Inflammatory macrophage treated with lipopolysaccharide for 4 hours (primary cell): ENCODE results near the gene STAMBPL1.
A peak's percentile ranks its signal among the peaks of the same experiment; 100 is the strongest.

Source experiments
- DNase-seq: peaks from one replicate; pipeline ENCODE4 v3.0.0-alpha.2; 2020

Gene STAMBPL1

GRCh38 chr10:88895250-88895649 is 15.2 kb downstream of the STAMBPL1 start:
- no peak for DNase-seq

DNA sequence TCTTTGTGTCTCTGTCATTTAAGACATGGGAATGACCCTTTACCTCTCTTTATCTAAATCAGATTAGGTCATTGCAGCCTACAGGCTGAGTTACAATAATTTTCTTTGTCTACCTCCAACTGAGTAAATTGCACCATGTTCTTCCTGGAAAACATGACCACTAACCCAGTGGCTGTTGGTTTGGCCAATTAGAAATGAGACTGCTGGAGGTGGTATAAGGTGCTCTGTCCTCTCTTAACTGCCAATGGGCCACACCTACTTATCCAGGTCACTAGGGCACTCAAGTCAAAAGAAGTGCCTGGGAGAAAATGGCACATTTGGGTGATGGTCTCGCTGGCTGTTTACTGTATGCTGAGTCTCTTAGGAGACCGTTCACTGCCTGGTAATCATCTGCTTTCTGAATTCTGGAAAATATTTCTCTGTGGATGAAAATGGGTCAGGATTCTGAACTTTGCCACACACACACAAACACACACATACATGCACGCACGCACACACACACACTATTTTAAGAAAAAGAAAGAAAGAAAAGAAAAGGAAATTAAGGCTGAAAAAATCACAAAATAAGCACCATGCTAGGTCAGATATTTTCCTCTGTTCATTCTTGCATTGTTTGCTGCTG is 16.4 kb downstream of the STAMBPL1 start:
- DNase-seq: no peak

DNA sequence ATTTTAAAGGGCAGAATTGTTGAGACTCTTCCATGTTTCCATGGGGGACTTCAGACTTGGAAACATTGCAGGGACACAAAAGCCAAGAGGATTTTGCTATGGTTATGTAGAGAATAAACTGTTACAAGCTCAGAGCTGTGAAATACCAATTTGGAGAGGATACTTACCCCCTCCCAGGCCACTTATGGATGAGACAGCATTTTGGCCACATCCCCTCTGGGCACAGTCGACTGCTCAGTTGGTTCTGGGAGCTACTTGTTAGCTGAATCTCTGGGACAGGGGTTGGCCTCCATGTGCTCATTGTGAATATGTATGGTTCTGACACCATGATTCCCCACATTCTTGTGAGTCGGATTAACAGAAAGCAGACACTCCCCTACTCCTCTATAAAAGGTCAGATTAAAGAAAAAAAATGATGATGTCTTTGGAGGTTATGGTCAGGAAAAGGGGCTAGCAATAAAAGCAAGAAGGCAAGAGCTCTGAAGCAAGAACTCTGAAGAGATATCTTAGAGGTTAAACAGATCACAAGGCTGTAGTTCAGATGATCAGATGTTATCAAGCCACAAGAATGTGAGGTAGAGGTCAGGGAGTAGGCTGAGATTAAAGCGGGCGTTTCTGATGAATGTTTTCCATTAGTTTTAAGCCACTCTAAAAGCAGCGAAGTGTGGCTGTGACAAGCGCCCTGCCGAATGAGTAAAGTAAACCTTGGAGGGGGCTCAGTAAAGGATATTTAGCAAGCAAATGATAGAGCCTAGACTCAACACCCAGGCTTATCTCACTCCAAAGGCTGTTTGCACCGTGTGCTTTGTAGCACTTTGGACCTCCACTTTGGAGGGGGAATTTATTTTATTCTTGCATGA is 17.2 kb downstream of the STAMBPL1 start:
- no peak for DNase-seq

GRCh38 chr10:88898727-88899126 is 18.7 kb downstream of the STAMBPL1 start:
- DNase-seq: no peak

- no peak for DNase-seq
Measured at GRCh38 chr10:88899886-88900285, 19.8 kb downstream of the STAMBPL1 start.

DNA sequence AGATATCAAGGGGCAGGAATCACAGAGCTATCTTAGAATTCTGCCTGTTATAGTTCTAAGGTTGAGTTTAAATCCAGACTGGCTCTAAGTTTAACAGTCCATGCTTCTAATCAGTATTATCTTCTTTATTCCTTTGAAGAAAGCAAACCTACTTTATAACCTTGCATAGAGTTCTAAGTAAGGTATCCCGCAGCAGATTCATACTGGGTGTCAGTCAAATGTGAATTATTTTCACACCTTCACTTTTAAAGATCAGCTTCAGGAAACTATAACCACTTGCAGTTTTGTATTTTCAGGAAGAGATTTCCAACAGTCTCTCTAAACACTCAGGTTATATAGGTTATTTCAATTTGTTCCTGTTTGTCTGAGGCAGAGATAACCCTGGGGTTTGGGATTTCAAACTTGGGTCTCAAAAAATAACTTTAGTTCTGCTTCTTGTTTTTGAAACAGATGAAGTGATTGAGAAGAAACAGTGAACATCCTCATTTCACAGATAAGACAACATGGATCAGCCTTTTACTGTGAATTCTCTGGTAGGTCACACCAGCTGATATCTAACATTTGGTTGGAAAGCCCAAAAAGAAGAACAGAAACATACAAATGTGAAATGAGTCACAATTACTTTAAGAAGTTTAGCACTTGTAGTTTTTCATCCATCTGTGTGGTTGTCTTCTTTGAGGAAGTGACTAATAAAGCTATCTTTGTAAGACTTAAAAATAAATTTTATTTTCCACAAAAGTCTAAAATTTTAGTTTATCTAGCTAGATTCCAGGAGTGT is 21.4 kb downstream of the STAMBPL1 start:
- DNase-seq: peak; percentile 94

- DNase-seq: no peak
Measured at GRCh38 chr10:88901984-88902789, 22.1 kb downstream of the STAMBPL1 start.

- no peak for DNase-seq
Measured at GRCh38 chr10:88903715-88904114, 23.7 kb downstream of the STAMBPL1 start.

DNA sequence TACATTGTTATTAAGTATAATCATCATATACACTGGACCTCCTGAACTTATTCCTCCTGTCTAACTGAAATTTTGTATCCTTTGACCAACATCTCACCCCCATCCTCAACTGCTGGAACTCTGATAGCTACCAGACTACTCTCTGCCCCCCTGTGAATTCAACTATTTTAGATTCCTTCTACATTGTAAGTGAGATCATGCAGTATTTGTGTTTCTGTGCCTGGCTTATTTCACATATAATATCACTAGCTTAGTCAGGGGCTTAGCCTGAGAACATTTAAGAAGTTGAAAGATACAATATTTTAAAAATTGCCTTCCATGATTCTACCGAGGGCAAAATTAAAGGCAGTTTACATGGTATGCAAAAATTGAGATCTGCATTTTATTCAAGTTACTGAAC is 26.9 kb downstream of the STAMBPL1 start:
- no peak for DNase-seq

DNA sequence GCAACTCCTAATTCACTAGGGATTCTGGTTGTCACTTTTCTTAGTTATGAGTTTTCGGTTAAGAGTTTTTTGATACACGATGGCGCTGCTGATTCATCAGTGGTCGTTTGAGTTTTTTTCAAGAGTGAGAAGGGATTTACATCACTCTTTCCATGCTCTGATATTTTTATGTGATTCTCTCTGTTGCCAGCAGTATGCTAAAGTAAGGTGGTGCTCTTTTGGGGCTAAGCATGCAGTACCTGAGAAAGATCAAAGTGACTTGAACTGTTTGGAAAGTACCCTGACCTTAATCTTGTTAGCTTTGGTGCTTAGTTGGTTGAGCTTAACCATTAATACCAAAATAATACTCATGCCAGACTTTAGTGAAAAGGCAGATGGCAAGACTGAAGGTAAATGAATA is 28.1 kb downstream of the STAMBPL1 start:
- DNase-seq: no peak

- DNase-seq: no peak
Measured at GRCh38 chr10:88911116-88911515, 31.1 kb downstream of the STAMBPL1 start.

GRCh38 chr10:88911851-88912250 is 31.8 kb downstream of the STAMBPL1 start:
- DNase-seq: no peak

DNA sequence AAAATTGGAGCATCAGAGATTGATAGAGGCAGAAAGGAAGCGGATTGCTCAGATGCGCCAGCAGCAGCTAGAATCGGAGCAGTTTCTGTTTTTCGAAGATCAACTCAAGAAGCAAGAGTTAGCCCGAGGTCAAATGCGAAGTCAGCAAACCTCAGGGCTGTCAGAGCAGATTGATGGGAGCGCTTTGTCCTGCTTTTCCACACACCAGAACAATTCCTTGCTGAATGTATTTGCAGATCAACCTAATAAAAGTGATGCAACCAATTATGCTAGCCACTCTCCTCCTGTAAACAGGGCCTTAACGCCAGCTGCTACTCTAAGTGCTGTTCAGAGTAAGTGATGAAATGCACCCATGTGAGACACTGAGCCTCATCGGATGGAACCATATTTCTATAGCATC is 33.1 kb downstream of the STAMBPL1 start:
- no peak for DNase-seq

DNA sequence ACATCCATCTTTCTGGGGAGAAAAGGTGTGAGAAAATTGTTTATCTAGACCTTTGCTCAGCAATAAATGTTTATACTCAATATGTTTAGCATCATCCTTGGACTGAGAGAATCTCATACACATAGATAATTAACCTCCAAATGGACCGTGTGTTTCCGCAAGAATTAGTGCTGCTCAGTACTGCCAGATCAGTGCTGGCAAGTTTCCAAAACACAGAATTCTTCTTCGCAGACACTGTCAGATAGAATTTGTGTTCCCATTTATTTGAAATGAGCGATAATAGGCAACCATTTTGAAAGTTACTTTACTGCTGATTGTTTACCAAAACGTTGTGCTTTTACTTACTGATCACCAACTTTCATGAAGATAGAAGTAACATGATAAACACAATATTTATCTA is 33.7 kb downstream of the STAMBPL1 start:
- no peak for DNase-seq

- no peak for DNase-seq
Measured at GRCh38 chr10:88915781-88916180, 35.7 kb downstream of the STAMBPL1 start.

- no peak for DNase-seq
Measured at GRCh38 chr10:88916231-88916630, 36.2 kb downstream of the STAMBPL1 start.

DNA sequence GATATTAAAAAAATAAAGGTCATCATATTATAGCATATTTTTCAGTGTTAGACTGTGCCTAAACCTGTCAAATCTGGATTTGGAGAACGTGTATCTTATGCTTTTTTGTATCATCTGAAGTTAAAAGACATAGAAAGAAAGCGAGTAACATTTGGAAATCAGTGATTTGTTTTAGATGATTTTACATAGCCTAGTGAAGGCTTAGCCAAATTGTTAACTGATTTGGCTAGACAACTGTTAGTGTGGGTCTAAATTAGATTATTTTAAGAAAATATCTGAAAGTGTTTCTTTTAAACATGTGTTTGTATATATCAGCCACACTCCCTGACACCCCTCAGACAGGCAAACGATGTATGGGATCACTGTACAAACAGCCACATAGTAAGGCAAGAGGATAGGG is 36.9 kb downstream of the STAMBPL1 start:
- no peak for DNase-seq

DNA sequence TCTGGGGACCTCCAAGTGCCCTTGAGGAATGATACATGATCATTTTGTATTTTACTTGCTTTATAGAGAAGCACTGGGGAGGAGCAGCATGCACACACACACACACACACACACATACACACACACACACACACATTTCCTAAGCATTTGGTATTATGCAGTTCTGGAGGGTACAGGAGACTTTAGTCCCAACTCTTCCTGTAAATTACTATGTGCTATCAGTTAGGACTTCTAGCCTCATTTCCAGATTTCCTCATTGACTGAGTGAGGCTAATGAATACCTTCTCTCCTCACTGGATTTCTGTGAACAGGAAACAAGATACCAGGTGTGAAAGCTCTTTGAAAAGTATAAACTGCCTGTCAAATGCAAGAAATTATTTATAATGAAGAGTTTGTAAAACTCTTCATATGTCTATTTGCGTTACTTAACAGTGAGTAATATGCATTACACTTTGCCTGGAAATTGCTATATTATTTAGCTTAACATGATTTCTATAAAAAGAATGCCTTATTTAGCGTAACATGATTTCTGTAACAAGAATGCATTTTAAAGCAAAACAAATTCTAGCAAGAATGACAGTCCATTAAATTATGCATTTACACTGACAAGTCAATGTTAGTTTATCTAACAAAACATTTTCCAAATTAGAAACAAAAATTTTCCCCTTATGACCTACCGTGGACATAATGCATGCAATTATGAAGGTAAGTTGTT is 38.3 kb downstream of the STAMBPL1 start:
- no peak for DNase-seq

GRCh38 chr10:88919041-88919440 is 39.0 kb downstream of the STAMBPL1 start:
- DNase-seq: no peak

GRCh38 chr10:88920198-88920597 is 40.2 kb downstream of the STAMBPL1 start:
- DNase-seq: no peak

DNA sequence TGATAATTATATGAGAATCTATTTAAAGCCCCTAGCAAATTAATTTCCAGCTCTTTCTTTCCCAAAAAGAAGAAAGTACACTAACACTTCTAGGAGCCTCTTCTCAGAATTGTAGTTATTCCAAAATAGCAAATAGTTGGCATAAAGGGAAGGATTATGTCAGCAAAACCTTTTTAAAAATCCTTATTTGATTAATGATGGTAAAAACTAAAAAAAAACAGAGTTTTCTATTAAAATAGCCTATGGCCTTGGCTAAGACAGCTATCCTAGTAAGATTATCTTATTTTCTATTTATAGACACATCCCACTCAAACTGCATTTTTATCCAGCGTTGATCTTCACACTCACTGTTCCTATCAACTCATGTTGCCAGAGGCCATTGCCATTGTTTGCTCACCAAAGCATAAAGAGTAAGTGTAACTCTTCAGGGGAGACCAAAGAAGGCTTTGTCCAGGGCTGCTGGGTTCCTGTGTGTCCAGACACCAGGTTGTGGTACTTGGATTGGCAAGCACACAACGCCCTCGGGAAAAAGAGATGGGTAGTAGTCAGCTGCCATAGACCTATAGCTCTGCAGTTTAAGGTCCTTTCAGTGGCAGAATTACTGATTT is 41.0 kb downstream of the STAMBPL1 start:
- no peak for DNase-seq

DNA sequence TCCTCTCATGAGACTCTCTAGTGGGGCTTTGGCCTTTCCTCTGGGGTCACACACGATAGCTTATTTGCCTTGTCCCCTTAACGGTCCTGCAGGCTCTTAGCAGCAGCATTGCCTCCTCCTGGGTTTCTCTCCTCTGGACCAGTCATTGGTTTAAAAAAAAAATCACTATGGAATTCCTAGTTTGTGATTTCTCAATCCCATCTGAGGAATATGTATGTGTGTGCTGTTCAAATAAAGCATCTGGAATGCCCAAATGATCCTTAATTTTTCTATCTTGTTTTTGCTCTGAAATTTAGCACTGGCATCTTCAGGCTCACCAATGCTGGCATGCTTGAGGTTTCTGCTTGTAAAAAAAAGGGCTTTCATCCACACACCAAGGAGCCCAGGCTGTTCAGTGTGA is 42.0 kb downstream of the STAMBPL1 start:
- no peak for DNase-seq
